ENCODE measurements around the gene OR1S1.
"Not testable (repeated sequence)": the region's sequence is repeated elsewhere in the genome, so short reads cannot be mapped to it uniquely, and the experiment has no call there.

OR1S1 gene

DNA sequence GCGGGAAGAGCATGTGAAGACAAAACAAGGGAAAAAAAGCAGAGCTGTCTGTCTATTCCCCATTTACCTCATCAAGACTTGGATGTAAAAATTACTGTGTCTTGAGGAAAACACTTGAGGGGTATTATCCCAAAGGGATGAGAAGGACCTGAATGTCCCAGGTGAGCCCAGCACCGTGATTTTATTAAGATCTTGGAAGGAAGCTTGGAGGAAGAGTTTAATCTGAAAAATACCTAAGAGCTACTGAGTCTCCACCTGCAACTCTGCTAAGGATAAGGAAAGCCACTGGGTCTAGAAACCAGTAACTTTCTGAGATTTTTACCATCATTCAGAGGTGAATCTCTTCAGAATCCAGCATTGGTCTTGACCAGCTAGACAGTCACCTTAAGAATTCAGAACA, at the start of gene OR1S1:
OR1S1 (plus strand) TSS at position 301 of the 400 bp plus-strand sequence.
- DNase-seq (ENCODE audit: low spot score): not testable (repeated sequence)

GRCh38 chr11:58164389-58164788, 48.1 kb upstream of the OR1S1 start:
- no peak for DNase-seq (ENCODE audit: low spot score)

DNA sequence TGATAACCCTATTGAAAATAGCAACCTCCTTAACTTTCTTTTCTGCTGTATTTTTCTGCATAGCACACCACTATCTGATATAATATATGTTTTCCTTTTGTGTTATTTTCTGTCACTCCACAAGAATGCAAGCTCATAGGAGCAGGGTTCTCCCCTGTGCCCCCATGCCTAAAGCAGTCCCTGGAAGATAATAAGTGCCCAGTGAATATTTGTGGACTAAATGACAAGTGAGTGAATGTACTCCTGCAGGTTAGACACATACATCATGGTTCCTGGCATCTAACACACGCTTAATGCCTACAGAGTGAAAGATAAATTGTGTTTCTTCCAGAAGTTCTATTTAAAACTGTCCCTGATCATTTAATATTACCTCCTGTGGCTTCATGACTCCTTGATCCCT, 47.5 kb upstream of the OR1S1 start:
- no peak for DNase-seq (ENCODE audit: low spot score)

DNA sequence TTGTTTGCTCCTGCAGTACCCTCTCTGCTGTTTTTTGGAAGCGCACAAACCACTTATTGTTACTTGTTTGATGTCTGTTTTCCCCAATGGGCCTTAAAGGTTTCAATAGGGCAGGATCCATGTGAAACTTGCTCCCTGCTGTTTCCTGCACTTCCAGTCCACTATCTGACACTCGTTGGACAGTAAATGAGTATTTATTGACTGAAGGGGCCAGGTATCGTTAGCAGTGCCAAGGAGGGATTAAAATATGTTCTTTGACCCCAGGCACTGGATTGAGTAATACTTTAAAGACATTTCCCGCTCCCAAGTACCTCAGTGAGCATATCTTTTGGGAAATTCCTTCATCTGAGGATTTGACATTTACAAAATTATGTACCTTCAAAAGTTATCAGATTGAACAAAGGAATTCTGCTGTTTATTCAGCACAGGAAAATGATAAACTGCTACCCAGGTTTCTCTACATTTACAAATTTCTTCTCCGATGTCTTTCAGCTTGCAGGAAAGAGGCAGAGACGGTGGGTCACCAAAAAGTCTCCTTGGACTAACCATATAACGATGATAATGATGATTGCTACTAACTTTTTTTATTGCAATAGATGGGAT, 46.9 kb upstream of the OR1S1 start:
- no peak for DNase-seq (ENCODE audit: low spot score)

GRCh38 chr11:58177409-58178054, 35.0 kb upstream of the OR1S1 start:
- no peak for DNase-seq (ENCODE audit: low spot score)

- no peak for DNase-seq (ENCODE audit: low spot score)
These were observed 34.1 kb upstream of the OR1S1 start for GRCh38 chr11:58178444-58178843.

DNA sequence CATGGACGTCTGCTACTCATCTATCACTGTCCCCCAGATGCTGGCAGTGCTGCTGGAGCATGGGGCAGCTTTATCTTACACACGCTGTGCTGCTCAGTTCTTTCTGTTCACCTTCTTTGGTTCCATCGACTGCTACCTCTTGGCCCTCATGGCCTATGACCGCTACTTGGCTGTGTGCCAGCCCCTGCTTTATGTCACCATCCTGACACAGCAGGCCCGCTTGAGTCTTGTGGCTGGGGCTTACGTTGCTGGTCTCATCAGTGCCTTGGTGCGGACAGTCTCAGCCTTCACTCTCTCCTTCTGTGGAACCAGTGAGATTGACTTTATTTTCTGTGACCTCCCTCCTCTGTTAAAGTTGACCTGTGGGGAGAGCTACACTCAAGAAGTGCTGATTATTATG, 32.9 kb upstream of the OR1S1 start:
- no peak for DNase-seq (ENCODE audit: low spot score)

DNA sequence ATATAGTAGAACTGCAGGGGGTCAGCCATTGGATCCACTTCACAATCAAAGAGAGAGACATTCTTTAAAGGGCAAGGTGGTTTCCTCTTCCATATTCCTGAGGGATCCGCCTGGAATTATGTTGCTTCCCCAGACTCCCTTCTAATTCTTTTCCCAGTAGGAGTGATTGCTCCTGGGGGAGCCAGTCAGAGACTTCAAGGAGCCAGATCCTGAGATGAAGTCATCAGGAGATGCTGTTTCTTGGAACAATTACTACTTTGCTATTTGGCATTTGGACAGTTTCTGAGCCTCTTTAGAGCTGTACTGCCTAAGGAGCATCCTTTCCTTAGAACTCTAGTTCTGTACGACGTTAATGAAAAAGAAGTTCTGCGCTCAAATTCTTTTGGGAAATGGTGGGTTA, 25.6 kb upstream of the OR1S1 start:
- no peak for DNase-seq (ENCODE audit: low spot score)

DNA sequence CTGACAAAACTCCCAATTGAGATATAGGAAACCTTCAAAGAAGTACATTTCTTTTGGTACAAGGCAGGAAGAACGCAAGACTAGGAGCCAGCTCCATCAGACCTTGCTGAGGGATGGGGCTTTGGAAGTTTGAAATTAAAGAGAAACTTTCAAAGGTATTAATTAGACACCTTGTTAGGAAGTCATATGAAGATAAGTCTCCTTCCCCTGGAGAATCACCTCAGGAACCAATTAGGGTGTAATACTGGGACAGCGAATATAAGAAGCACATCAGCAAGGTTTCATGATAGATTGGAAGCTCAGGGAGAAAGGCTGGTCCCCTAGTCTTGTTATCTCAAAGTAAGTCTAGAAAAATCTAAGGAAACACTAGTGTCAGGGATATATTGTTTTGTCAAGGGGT, 23.8 kb upstream of the OR1S1 start, which contains the start of gene OR9Q2:
OR9Q2 (plus strand) TSS at position 301 of the 400 bp plus-strand sequence. CDS start 1,421 bp downstream, outside the sequence.
- DNase-seq (ENCODE audit: low spot score): no peak

GRCh38 chr11:58192229-58192628, 20.3 kb upstream of the OR1S1 start:
- DNase-seq (ENCODE audit: low spot score): no peak

GRCh38 chr11:58193391-58193790, 19.1 kb upstream of the OR1S1 start:
- DNase-seq (ENCODE audit: low spot score): no peak

DNA sequence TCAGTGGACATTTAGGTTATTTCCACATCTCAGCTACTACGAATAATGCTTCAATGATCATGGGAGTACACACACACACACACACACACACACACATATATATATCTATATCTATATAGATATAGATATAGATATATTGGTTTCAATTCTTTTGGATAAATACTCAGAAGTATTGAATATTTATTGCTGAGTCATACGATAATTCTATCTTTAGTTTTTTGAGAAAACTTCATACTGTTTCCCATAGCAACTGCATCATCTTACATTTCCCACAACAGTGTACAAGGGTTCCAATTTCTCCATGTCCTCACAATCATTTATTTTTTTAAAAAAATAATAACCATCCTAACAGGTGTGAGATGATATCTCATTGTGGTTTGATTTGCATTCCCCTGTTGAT, 16.6 kb upstream of the OR1S1 start:
- no peak for DNase-seq (ENCODE audit: low spot score)

DNA sequence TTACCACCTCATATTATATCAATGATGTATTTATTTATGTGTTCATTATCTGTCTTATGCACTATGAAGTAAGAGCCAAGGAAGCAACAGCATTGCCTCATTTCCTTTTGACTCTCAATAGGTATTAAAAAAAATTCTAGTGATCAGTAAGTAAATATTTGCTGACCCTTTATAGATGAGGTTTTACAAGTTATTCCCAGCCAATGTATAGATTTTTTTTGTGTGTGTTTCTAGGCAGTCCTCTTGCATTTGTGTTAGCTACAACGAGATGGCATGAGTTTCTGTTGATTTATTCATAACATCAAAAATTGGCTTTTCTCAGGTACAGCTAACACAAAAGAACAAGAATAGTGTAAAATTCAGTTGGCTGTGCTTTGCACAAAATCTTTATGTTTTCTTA, 13.2 kb upstream of the OR1S1 start:
- DNase-seq (ENCODE audit: low spot score): no peak

GRCh38 chr11:58204042-58204441, 8.5 kb upstream of the OR1S1 start, which contains the start of gene OR1S2:
OR1S2 (minus strand) TSS chr11:58204142; CDS start chr11:58204142, 0 bp downstream.
- no peak for DNase-seq (ENCODE audit: low spot score)

DNA sequence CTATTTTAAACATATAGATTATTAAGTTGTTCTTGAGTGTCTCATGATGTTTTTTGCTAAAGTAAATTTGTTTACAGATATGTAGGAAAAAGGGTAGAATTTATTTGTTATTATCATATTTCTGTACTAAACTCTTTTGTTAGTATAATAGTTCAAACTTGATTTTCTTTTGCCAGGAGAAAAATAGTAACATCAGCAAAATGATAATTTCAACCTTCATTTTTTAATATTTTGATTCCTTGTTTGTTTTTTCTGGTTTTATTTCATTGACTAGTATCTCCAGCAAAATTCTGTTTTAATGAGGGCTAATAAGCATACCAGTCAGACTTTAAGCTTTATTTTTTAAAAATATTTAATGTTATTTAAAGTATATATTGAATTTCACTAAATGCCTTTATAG, 4.0 kb downstream of the OR1S1 start:
- no peak for DNase-seq (ENCODE audit: low spot score)

- no peak for DNase-seq (ENCODE audit: low spot score)
These were observed 10.2 kb downstream of the OR1S1 start for GRCh38 chr11:58222721-58223120.

DNA sequence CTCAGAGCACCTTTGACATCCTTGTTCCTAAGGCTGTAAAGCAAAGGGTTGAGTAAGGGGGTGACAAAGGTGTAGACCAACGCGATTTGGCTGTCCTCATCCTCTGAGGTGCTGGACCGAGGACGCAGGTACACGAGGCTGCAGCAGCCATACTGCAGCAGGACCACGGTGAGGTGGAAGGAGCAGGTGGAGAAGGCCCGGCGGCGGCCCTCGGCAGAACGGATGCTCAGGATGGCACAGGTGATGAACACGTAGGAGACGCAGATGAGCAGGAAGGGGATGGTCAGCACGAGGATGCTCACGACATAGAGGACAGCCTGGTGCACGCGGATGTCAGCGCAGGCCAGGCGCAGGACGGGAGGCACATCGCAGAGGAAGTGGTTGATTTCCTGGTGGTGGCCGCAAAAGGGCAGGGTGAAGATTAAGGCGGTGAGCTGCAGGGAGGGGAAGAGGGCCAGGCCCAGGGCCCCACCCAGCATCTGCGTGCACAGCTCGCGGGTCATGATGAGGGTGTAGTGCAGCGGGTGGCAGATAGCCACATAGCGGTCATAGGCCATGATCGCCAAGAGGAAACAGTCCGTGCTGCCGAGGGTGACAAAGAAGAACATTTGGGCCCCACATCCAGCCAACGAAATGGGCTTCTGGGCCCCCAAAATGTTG, 15.6 kb downstream of the OR1S1 start:
- no peak for DNase-seq (ENCODE audit: low spot score)

GRCh38 chr11:58243954-58244353, 31.4 kb downstream of the OR1S1 start:
- no peak for DNase-seq (ENCODE audit: low spot score)

DNA sequence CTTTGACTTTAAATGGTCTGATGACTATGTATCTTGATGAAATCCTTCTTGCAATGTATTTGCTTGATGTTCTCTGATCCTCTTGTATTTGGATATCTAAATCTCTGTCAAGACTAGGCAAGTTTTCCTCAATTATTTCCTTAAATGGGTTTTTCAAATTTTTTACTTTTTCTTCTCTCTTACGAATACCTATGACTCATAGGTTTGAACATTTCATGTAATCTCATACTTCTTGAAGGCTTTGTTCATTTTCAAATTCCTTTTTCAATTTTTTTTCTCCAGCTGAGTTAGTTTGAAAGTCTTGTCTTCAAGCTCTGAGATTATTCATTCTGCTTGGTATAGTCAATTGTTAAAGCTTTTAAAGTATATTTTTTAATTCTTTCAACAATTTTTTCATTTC, 42.4 kb downstream of the OR1S1 start:
- DNase-seq (ENCODE audit: low spot score): no peak

- no peak for DNase-seq (ENCODE audit: low spot score)
These were observed 47.5 kb downstream of the OR1S1 start for GRCh38 chr11:58259983-58260382.

Measured in D341Med (cell line).